Spleen (tissue), 11 donors: ENCODE measurements around the gene RPL41. TPM values are rescaled to one million over a fixed set of nuclear protein-coding genes. Genes with fewer than 3 reads are reported as not detected.
A peak's percentile ranks its signal among the peaks of the same experiment; 100 is the strongest.
"Not testable (repeated sequence)": the region's sequence is repeated elsewhere in the genome, so short reads cannot be mapped to it uniquely, and the experiment has no call there.

Experiments used
- DNase-seq: peaks from one replicate; pipeline ENCODE4 v3.0.0-alpha.2; 2020
- H3K27ac ChIP-seq, 8 donors: fragments of 200-600 bp; sonication (generic) in 7 of 8; 1 replicate in 4 of 8; 2 replicates in 4 of 8; pipeline versions ENCODE4 v1.5.0 to v1.8.0; 2016 to 2021; ENCODE audit warnings: inconsistent platforms in 4 of 8, mild to moderate bottlenecking in 4 of 8, moderate library complexity in 1 of 8
- H3K27me3 ChIP-seq, 7 donors: fragments of 200-600 bp; sonication (generic) in 6 of 7; replicated peaks in 1 of 7; 1 replicate in 4 of 7; 2 replicates in 3 of 7; pipeline versions ENCODE4 v1.5.0 to v1.8.0; 2016 to 2021; ENCODE audit warnings: inconsistent platforms in 3 of 7, mild to moderate bottlenecking in 1 of 7
- H3K36me3 ChIP-seq, 6 donors: fragments of 200-600 bp; sonication (generic) in 5 of 6; 1 replicate in 4 of 6; 2 replicates in 2 of 6; pipeline versions ENCODE4 v1.5.0 to v1.8.0; 2016 to 2021; ENCODE audit warnings: inconsistent platforms in 2 of 6
- H3K4me1 ChIP-seq, 6 donors: fragments of 200-600 bp; sonication (generic) in 5 of 6; 1 replicate in 3 of 6; 2 replicates in 3 of 6; pipeline versions ENCODE4 v1.5.0 to v1.8.0; 2016 to 2021; ENCODE audit warnings: inconsistent platforms in 3 of 6
- H3K4me3 ChIP-seq, 8 donors: fragments of 200-600 bp; sonication (generic) in 7 of 8; 1 replicate in 4 of 8; 2 replicates in 4 of 8; pipeline versions ENCODE4 v1.5.0 to v1.8.0; 2016 to 2021; ENCODE audit warnings: inconsistent platforms in 4 of 8, mild to moderate bottlenecking in 4 of 8, moderate library complexity in 2 of 8
- H3K9me3 ChIP-seq, 8 donors: fragments of 200-600 bp; sonication (generic) in 7 of 8; 1 replicate in 4 of 8; 2 replicates in 4 of 8; pipeline versions ENCODE4 v1.5.0 to v1.8.0; 2016 to 2021; ENCODE audit warnings: inconsistent platforms in 4 of 8
- POLR2A ChIP-seq, 3 donors: fragments of 450-650 bp; IDR thresholded peaks; one replicate each; pipeline ENCODE4 v1.5.1; 2017; ENCODE audit warnings: antibody characterized with exemption in 3 of 3, mild to moderate bottlenecking in 1 of 3
- POLR2AphosphoS5 ChIP-seq, 3 donors: sonication (generic); formaldehyde crosslinking; IDR thresholded peaks; one replicate each; pipeline ENCODE4 v1.5.1; 2017; ENCODE audit warnings: antibody characterized with exemption in 3 of 3
- WGBS, 5 donors: extraction: QIAGEN DNeasy Blood & Tissue Kit in 3 of 5; methylation state at CpG; one replicate each; pipeline versions ENCODE4 v1.1.5 to v1.1.7; 2013 to 2018; 5-methylcytosine and 5-hydroxymethylcytosine counted together
- intact Hi-C: fragments of 100-400 bp; cut with DNase I; formaldehyde crosslinking; loops from one replicate; pipeline ENCODE4 v1.15.0; 2023; ENCODE audit warnings: low total_unique reads
- polyA plus RNA-seq, 3 donors: library from polyadenylated mRNA; stranded (reverse); fragments of 200-250 nt; gene quantifications; one replicate each; pipeline ENCODE4 v1.2.1, GENCODE V29; 2013
- total RNA-seq, 7 donors: library from RNA; depleted of rRNA in 3 of 7; stranded (reverse); fragments of >200 nt in 3 of 7; fragmentation: NEBNext Ultra II Directional in 4 of 7; extraction: Animal tissue kit (Norgen Biotek cat#: 25700) in 4 of 7; gene quantifications; one replicate each; pipeline versions ENCODE4 v1.1.0 to v1.2.1, GENCODE V29; 2016 to 2021
- TF ChIP-seq, protein P1 (sequence below), 11 experiments: fragments of 200-600 bp in 7 of 11; fragments of 450-650 bp in 4 of 11; sonication (generic) in 4 of 11; IDR thresholded peaks in 8 of 11; conservative IDR thresholded peaks in 3 of 11; 1 replicate in 7 of 11; 2 replicates in 4 of 11; pipeline versions ENCODE4 v1.4.0 to v1.8.0; 2016 to 2021; ENCODE audit warnings: antibody characterized with exemption in 11 of 11, inconsistent platforms in 4 of 11, mild to moderate bottlenecking in 1 of 11
- donor health status: healthy with polysubstance abuse.
- donor health status: DM: no; HTN: no; CAD: no; lungs with moderate emphysema.
- donor health status: DM: no; HTN: no; CAD: no.
- donor health status: Bipolar disorder and iron deficiency.
- donor health status: healthy.
- donor health status: DM: no; HTN: no; CAD: no.
- donor health status: DM: yes; HTN: yes; CAD: no.

The RPL41 gene
- total and polyA plus RNA-seq, 10 donors = 2,138 to 9,352 (median 2,800) TPM

DNA sequence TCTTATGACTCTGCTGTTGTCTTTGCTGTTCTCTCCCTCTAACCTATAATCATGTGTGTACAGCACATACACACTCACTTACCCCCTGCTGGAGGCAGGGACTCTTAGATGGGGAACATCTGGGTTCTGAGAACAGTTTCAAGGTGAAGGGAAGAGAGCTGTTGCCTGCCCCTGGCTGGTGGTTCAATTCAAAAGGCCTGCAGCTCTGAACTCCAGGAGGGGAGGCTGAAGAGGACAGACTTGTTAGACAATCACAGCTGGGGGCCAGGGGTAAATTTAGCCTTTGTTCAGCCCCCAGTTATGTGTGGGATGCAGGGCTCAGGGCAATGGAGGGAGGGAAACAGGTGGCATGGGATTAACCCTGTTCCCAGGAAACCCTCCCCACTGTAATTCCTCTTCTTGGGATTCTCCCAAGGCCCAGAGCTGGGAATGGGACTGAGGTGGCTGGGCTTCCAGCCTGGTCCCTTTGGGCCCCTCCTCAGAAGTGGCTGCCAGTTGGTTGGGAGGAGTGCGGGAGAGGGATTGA lies 37.9 kb downstream of the RPL41 start:
- Histone ChIP-seq H3K27me3 (no peaks in the 10 kb centered on the region), H3K36me3 (peaks cover 0 to 7% (median 0%) of the 10 kb centered on the region in 6 donors), H3K4me1 (peaks cover 12 to 65% (median 48%) of the 10 kb centered on the region in 6 donors), H3K9me3 (no peaks in the 10 kb centered on the region), H3K4me3 (no peak overlapping the region), H3K27ac (no peak overlapping the region)
- intact Hi-C loops = no loop called here
- TF ChIP-seq POLR2A (IDR thresholded peaks at IDR 0.05) = no peak
- no peak for TF ChIP-seq POLR2AphosphoS5 (IDR thresholded peaks at IDR 0.05)
- TF ChIP-seq, protein P1, sequence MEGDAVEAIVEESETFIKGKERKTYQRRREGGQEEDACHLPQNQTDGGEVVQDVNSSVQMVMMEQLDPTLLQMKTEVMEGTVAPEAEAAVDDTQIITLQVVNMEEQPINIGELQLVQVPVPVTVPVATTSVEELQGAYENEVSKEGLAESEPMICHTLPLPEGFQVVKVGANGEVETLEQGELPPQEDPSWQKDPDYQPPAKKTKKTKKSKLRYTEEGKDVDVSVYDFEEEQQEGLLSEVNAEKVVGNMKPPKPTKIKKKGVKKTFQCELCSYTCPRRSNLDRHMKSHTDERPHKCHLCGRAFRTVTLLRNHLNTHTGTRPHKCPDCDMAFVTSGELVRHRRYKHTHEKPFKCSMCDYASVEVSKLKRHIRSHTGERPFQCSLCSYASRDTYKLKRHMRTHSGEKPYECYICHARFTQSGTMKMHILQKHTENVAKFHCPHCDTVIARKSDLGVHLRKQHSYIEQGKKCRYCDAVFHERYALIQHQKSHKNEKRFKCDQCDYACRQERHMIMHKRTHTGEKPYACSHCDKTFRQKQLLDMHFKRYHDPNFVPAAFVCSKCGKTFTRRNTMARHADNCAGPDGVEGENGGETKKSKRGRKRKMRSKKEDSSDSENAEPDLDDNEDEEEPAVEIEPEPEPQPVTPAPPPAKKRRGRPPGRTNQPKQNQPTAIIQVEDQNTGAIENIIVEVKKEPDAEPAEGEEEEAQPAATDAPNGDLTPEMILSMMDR (IDR thresholded peaks at IDR 0.05 in 8 of 11, conservative IDR thresholded peaks at IDR 0.05 in 3 of 11) = no peak
- 94 to 100% (median 95%) methylated on average over 1 of the region's 1 CpG for WGBS, 5 donors
- no peak for DNase-seq

DNA sequence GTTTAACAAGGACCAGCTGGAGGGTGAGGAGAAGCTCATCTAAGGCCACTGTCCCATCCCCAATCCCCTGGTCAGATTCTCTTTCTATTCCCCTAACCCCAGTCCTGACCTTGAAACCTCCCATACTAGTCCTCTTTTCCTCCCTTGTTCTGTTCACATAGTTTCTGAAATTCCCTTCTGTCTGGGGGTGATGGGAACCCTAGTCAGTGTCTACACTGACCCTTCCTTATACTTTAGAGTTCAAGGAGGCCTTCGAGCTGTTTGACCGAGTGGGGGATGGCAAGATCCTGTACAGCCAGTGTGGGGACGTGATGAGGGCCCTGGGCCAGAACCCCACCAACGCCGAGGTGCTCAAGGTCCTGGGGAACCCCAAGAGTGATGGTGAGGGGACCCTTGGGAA lies 38.4 kb downstream of the RPL41 start:
- Histone ChIP-seq H3K4me3 (no peak overlapping the region), H3K4me1 (peaks cover 17 to 70% (median 53%) of the 10 kb centered on the region in 6 donors), H3K27ac (no peak overlapping the region), H3K9me3 (no peaks in the 10 kb centered on the region), H3K27me3 (no peaks in the 10 kb centered on the region), H3K36me3 (peaks cover 0 to 7% (median 4%) of the 10 kb centered on the region in 6 donors)
- TF ChIP-seq POLR2AphosphoS5 (IDR thresholded peaks at IDR 0.05) = no peak
- TF ChIP-seq, protein P1 (IDR thresholded peaks at IDR 0.05 in 8 of 11, conservative IDR thresholded peaks at IDR 0.05 in 3 of 11) = no peak
- no peak for TF ChIP-seq POLR2A (IDR thresholded peaks at IDR 0.05)
- no peak for DNase-seq
- 90 to 94% (median 93%) methylated on average over 5 of the region's 5 CpGs for WGBS, 5 donors
- intact Hi-C loops = no loop called here

DNA sequence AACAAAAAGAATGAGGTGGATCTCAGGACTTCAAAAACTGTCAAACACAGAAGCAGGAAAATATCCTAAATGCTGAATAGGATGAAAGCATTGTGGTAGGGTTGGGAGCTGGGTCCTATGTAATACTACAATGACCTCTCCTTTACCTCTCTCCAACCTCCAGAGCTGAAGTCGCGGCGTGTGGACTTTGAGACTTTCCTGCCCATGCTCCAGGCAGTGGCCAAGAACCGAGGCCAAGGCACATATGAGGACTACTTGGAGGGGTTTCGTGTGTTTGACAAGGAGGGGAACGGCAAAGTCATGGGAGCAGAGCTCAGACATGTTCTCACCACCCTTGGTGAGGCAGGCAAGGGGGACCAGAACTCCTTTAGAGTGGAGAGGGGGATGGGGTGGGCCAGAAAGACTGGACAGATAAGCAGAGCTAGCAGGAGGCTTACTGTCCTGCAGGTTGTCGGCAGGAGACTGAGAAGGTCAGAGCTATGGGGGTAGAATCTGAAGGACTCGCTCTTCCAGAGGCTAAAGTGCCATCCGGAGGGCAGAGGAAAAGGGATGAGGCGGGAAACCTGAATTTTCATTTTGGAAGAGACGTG lies 38.9 kb downstream of the RPL41 start:
- H3K27me3 ChIP-seq = no peaks in the 10 kb centered on the region
- 93 to 97% (median 95%) methylated on average over 11 of the region's 11 CpGs for WGBS, 5 donors
- intact Hi-C loops = no loop called here
- no peak for TF ChIP-seq POLR2A (IDR thresholded peaks at IDR 0.05)
- TF ChIP-seq POLR2AphosphoS5 (IDR thresholded peaks at IDR 0.05) = no peak
- TF ChIP-seq, protein P1 (IDR thresholded peaks at IDR 0.05 in 8 of 11, conservative IDR thresholded peaks at IDR 0.05 in 3 of 11) = no peak
- H3K9me3 ChIP-seq = no peaks in the 10 kb centered on the region
- no peak overlapping the region for H3K27ac ChIP-seq
- no peak overlapping the region for H3K4me3 ChIP-seq
- H3K4me1 ChIP-seq = peaks cover 23 to 72% (median 58%) of the 10 kb centered on the region in 6 donors
- no peak for DNase-seq
- peaks cover 0 to 11% (median 9%) of the 10 kb centered on the region in 6 donors for H3K36me3 ChIP-seq

DNA sequence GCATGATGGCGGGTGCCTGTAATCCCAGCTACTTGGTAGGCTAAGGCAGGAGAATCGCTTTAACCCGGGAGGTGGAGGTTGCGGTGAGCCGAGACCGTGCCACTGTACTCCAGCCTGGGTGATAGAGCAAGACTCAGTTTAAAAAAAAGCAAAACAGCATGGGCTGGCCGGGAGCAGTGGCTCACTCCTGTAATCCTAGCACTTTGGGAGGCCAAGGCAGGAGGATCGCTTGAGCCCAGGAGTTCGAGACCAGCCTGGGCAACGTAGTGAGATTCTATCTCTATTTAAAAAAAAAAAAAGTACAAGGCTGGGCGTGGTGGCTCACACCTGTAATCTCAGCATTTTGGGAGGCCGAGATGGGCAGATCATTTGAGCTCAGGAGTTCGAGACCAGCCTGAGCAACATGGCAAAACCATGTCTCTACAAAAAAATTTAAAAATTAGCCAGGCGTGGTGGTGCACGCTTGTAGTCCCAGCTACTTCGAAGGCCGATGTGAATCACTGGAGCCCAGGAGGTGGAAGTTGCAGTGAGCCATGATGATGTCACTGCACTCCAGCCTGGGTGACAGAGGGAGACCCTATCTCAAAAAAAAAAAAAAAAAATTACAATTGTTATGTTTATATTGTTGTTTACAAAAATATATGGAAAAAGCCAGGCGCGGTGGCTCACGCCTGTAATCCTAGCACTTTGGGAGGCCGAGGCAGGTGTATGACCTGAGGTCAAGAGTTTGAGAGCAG lies 40.2 kb downstream of the RPL41 start:
- Histone ChIP-seq H3K27ac (peak overlapping the region; percentile 87 to 99 (median 95)), H3K4me1 (peaks cover 26 to 72% (median 59%) of the 10 kb centered on the region in 6 donors), H3K36me3 (peaks cover 0 to 23% (median 22%) of the 10 kb centered on the region in 6 donors), H3K4me3 (peak overlapping the region; percentile 66 to 88 (median 71))
- H3K9me3 ChIP-seq, H3K27me3 ChIP-seq, intact Hi-C loops, DNase-seq: not testable (repeated sequence)
- 90 to 94% (median 91%) methylated on average over 21 of the region's 21 CpGs for WGBS, 5 donors
